HG03135 (cell line): ENCODE measurements around the gene PRAMEF5.
"Not testable (repeated sequence)": the region's sequence is repeated elsewhere in the genome, so short reads cannot be mapped to it uniquely, and the experiment has no call there.

Experiments used
- ATAC-seq: cut with Tn5 transposase; IDR thresholded peaks from one replicate; pipeline ENCODE4 v1.9.1; 2021; ENCODE audit warnings: mild to moderate bottlenecking, moderate library complexity; ENCODE audit not compliant: unreplicated experiment

Gene PRAMEF5

DNA sequence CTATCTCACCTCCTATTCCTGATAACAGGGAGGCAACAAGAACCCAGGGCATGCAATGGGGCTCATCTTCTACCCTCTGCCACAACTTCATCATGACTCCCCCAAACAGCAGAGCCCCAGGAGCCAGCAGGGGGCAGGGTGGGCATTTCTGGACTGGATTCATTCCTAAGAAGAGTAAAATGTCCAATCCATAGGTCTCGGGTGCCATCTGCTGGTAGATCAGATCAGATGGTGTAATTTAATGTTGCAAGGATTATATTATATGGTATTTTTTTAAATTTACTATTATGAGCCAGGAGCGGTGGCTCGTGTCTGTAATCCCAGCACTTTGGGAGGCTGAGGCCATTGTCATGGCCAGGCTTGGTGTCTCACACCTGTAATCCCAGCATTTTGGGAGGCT, 11.1 kb downstream of the PRAMEF5 start:
- not testable (repeated sequence) for ATAC-seq

DNA sequence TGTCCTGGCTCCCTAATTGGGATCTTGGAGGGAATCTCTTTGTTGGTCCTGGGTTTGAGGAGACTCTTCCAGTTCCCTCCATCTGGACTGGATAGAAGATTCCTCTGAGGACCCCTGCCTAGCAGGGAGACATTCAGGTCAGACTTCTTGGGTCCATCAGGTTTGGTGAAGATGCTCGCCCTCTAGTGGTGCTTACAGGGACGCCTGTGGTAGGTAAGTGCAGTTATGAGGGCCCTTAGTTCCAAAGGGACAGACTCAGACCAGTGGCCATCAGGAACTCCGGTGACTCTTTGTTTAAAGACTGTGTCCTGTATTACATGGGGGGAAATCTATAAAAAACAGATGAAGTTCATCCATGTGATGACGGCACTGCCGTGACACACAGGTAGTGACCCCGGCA, 23.0 kb downstream of the PRAMEF5 start:
- not testable (repeated sequence) for ATAC-seq

DNA sequence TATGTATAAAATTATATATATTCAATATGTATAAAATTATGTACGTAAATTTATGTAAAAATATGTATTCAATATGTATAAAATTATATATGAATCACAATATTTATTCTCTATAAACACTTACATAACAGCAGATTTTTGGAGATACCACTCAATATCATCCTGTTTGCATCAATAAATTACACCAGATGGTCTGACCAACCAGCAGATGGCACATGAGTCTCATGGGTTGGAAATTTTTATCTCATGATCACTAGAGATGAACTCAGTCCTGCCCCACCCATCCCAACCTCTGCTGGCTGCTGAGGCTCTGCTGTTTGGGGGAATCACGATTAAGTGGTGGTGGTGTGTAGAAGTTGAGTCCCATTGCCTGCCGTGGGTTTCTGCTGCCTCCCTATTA, 25.6 kb downstream of the PRAMEF5 start:
- not testable (repeated sequence) for ATAC-seq

DNA sequence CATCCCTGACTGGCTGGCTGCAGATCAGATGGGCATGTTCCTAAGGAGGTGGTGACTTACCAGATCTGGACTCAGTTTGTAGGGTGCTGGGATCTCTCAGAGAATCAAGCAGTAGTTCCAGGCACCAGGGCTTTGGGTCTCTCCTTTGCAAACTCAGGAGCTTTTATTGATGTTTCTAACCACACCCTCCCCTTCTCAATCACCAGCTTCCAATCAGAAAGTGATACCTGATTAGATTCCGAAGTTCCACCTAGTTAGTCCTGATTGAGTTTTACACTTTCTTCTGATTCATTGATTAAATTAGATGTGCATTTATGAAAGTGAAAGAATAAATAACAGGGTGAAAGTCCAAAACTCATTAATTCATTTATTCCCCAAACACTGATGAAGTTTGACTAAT, 31.0 kb downstream of the PRAMEF5 start, which contains the start of gene PRAMEF8:
PRAMEF8 (minus strand) TSS at position 101 of the 400 bp plus-strand sequence. CDS start 1,046 bp downstream, outside the sequence.
- ATAC-seq = not testable (repeated sequence)

DNA sequence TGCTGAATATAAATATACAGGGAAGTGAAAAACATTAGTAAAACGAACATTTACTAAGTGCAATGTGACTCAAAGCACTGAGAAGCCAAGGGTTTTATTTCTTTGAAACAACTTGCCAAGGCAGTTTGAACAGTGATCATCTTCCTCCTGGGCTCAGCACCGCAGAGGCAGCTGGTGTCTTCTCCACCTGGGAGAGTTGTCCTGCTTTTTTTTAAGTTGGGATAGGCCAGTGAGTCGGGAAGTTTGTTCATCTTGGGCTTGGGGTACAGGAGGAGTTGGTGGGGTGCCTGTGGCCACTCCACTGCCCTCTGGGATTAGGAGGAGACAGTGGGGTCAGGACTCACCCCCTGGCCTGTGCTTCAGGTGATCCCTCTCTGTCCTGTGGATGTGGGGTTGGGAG, 35.0 kb downstream of the PRAMEF5 start:
- ATAC-seq = not testable (repeated sequence)

DNA sequence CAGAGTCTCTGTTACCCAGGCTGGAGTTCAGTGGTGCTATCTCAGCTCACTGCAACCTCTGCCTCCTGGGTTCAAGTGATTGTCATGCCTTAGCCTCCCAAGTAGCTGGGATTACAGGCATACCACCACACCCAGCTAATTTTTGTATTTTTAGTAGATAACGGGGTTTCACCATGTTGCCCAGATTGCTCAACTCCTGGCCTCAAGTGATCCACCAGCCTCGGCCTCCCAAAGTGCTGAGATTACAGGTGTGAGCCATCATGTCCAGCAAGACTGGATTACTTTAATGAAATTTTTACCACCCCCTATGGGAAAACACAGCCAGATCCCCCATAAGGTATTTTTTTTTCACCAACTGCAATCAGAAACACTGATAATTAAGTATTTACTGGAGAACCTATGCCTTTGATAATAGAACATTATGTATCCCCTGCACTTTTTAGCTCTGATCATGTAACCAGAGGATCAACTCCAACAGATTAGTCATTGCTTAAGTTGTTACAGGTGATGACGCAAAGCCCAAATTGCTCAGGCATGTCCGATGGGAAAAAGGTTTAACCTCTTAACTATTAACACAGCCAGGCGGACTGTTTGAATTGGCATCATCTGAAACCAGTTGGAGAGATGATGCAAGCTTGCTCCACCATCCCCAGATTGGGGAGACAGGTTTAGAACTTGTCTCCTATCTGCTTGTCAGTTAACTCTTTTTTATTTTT, 43.4 kb downstream of the PRAMEF5 start:
- ATAC-seq = not testable (repeated sequence)

DNA sequence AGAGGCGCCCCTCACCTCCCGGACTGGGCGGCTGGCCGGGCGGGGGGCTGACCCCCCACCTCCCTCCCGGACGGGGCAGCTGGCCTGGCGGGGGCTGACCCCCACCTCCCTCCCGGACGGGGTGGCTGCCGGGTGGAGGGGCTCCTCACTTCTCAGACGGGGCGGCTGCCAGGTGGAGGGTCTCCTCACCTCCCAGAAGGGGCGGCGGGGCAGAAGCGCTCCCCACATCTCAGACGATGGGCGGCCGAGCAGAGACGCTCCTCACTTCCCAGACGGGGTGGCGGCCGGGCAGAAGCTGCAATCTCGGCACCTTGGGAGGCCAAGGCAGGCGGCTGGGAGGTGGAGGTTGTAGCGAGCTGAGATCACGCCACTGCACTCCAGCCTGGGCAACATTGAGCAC, 44.7 kb downstream of the PRAMEF5 start:
- ATAC-seq = not testable (repeated sequence)

DNA sequence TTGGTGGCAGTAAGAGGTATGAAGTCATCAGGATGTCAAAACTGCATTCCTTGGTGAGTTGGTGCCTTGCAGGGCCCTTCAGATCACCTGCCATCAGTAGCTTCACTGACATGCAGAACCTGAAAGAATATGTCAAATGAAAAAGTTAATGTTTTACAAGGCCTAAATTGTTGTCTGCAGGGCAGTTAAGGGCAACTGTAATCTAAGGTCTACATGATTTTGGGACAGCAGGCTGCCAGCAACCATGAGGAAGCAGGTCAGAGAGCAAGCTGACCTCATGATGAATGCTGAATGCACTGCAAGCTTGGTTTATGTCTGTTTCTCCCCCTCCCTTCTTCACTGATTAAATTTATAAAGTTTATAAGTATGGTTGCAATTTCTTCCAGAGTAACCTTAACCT, 48.2 kb downstream of the PRAMEF5 start:
- not testable (repeated sequence) for ATAC-seq

DNA sequence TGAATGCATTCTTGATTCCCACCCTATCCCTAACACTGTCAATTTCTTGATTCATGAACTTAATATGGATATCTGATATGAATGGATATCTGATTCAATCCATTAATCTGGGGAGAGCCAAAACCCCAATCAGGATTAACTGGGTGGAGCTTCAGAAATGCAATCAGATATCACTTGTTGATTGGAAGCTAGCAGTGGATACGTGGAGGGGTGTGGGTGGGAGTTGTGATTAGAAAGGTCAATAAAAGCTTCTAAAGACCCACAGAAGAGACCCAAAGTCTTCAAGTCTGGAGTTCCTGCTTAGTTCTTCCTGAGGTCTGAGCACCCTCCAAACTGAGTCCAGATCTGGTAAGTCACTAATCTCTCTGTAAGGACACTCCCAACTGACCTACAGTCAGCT, 49.2 kb downstream of the PRAMEF5 start, which contains the start of gene PRAMEF33:
PRAMEF33 (plus strand) TSS at position 301 of the 400 bp plus-strand sequence. CDS start 2,416 bp downstream, outside the sequence.
- not testable (repeated sequence) for ATAC-seq
